K562 (cell line): Measurements from ENCODE around the gene ASIC1. TPM values are rescaled to one million over a fixed set of nuclear protein-coding genes. Genes with fewer than 3 reads are reported as not detected.

Experiments
- ARHGAP35 ChIP-seq: fragments of 450-650 bp; IDR thresholded peaks from 2 replicates; pipeline ENCODE4 v1.6.1; 2018; ENCODE audit not compliant: partially characterized antibody
- CCAR2 ChIP-seq: fragments of 200-400 bp; formaldehyde crosslinking; IDR thresholded peaks from 2 replicates; pipeline ENCODE4 v1.6.1; 2017; ENCODE audit warnings: mild to moderate bottlenecking, low read depth, low read length
- ESRRA ChIP-seq: fragments of 450-650 bp; IDR thresholded peaks from 2 replicates; pipeline ENCODE4 v1.6.1; 2014; ENCODE audit warnings: low read depth, mild to moderate bottlenecking, moderate library complexity, borderline replicate concordance
- GTF2E2 ChIP-seq: fragments of 200-800 bp; sonication (Bioruptor generic); IDR thresholded peaks from 2 replicates; pipeline ENCODE4 v1.6.1; 2016; ENCODE audit warnings: missing genetic modification characterization, missing compliant biosample characterization
- NR2C1 ChIP-seq, 2 experiments: fragments of 450-650 bp; IDR thresholded peaks; 2 replicates each; pipeline ENCODE4 v1.6.1; 2017; ENCODE audit warnings: mild to moderate bottlenecking in 2 of 2, antibody characterized with exemption in 1 of 2, inconsistent platforms in 1 of 2, missing compliant biosample characterization in 1 of 2, missing genetic modification characterization in 1 of 2
- RBM14 ChIP-seq: fragments of 200-400 bp; formaldehyde crosslinking; IDR thresholded peaks from 2 replicates; pipeline ENCODE4 v1.6.1; 2018; ENCODE audit warnings: low read depth, mild to moderate bottlenecking, low read length, moderate library complexity, borderline replicate concordance; ENCODE audit not compliant: insufficient read depth
- RNF2 ChIP-seq: sonication (generic); IDR thresholded peaks from 2 replicates; pipeline ENCODE4 v1.6.1; 2016
- SAFB2 ChIP-seq: fragments of 200-400 bp; formaldehyde crosslinking; IDR thresholded peaks from 2 replicates; pipeline ENCODE4 v1.6.1; 2018; ENCODE audit warnings: borderline replicate concordance, low read length, low read depth, moderate library complexity; ENCODE audit not compliant: severe bottlenecking
- SMARCA5 ChIP-seq: fragments of 450-650 bp; IDR thresholded peaks from 2 replicates; pipeline ENCODE4 v1.6.1; 2016
- SREBF2 ChIP-seq: sonication (generic); formaldehyde crosslinking; IDR thresholded peaks from 2 replicates; pipeline ENCODE4 v1.4.0; 2020; ENCODE audit warnings: mild to moderate bottlenecking, missing genetic modification reagents
- ZNF174 ChIP-seq: fragments of 250-450 bp; sonication (Bioruptor Pico); IDR thresholded peaks from 2 replicates; pipeline ENCODE4 v1.4.0; 2020; ENCODE audit warnings: mild to moderate bottlenecking
- ZNF324 ChIP-seq: fragments of 250-450 bp; sonication (Bioruptor Pico); IDR thresholded peaks from 2 replicates; pipeline ENCODE4 v1.4.0; 2020; ENCODE audit warnings: mild to moderate bottlenecking
- polyA plus RNA-seq, 8 experiments: library from polyadenylated mRNA; depleted of rRNA in 4 of 8; stranded (reverse) in 5 of 8; unstranded in 3 of 8; fragments of >200 nt; fragmentation: Nextera tagmentation in 2 of 8; fragmentation: Illumina TruSeq in 1 of 8; extraction: Ambion mirVana in 2 of 8; extraction: Trizol in 1 of 8; gene quantifications; 2 replicates each; pipeline versions ENCODE4 v1.2.1 to v1.2.3, GENCODE V29; 2011 to 2014; ENCODE audit warnings: inconsistent platforms in 1 of 8, missing spikeins in 1 of 8
- total RNA-seq, 7 experiments: library from RNA; depleted of rRNA in 6 of 7; stranded (reverse); fragments of >200 nt in 6 of 7; fragmentation: Illumina TruSeq in 2 of 7; extraction: Trizol in 2 of 7; gene quantifications; 2 replicates each; pipeline versions ENCODE4 v1.2.1 to v1.2.3, GENCODE V29; 2011 to 2021; ENCODE audit warnings: low replicate concordance in 1 of 7
- TF ChIP-seq, protein P1 (sequence below), 3 experiments: fragments of 200-800 bp in 1 of 3; fragments of 250-450 bp in 1 of 3; fragments of 450-650 bp in 1 of 3; sonication (Bioruptor Pico) in 1 of 3; sonication (Bioruptor generic) in 1 of 3; formaldehyde crosslinking in 1 of 3; IDR thresholded peaks; 2 replicates each; pipeline versions ENCODE4 v1.6.1 to v1.8.0; 2016 to 2022; ENCODE audit warnings: mild to moderate bottlenecking in 2 of 3, missing genetic modification characterization in 2 of 3, missing compliant biosample characterization in 1 of 3, moderate library complexity in 1 of 3
- TF ChIP-seq, protein P2 (sequence below): sonication (generic); formaldehyde crosslinking; IDR thresholded peaks from 2 replicates; pipeline ENCODE4 v1.8.1; 2023; ENCODE audit warnings: mild to moderate bottlenecking, missing genetic modification reagents
- TF ChIP-seq, protein P3 (sequence below): fragments of 250-450 bp; sonication (Bioruptor Pico); IDR thresholded peaks from 2 replicates; pipeline ENCODE4 v1.5.0; 2022; ENCODE audit warnings: mild to moderate bottlenecking
- TF ChIP-seq, protein P4 (sequence below): fragments of 250-450 bp; sonication (Bioruptor Pico); IDR thresholded peaks from 2 replicates; pipeline ENCODE4 v1.4.0; 2020

Gene ASIC1
- total and polyA plus RNA-seq, 9 of the 15 experiments (the other 6 are each of a cell fraction or from before 2014, with no cell fraction given), result 0.01 to 1.7 (median 0.45) TPM

DNA sequence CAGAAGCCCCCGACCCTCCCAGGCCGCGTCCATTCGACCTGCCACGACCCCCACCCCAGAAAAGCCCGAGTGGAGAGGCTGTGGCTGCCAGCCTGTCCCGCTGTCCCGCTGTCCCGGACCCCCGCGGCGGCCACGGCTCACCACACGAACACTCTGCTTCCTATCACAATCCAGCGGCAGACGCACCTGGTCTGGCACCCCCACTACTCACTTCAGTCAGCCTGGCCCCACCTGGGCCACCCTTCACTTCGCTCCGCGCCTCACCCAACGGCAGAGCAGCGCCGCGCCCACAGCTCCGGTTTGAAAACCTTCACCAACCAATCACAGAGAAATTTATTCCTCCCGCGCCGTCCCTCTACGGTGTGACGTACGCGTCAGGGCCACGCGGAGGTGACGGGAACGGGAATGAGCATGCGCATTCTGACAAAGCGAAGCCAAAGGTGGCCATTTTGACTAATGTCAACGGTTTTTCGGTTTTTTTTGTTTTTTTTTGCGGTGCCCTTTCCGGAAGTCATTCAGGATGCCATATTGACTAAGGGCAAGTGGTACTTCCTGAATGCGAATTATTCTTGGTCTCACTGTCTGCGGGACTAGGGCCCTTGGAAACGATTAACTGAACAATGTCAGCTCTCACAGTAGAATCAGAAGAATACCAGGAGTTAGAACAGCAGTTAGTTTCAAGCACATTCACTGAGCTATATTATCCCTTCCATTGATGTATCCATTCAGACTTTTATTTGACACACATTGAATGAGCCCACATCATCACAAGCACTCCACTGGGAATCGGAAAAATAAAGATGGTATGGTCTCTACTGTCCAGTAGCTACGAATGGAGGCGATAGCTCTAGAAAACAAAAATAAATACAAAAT, 32.0 kb upstream of the ASIC1 start, which contains the start of gene RACGAP1 (continued):
- TF ChIP-seq, protein P1, sequence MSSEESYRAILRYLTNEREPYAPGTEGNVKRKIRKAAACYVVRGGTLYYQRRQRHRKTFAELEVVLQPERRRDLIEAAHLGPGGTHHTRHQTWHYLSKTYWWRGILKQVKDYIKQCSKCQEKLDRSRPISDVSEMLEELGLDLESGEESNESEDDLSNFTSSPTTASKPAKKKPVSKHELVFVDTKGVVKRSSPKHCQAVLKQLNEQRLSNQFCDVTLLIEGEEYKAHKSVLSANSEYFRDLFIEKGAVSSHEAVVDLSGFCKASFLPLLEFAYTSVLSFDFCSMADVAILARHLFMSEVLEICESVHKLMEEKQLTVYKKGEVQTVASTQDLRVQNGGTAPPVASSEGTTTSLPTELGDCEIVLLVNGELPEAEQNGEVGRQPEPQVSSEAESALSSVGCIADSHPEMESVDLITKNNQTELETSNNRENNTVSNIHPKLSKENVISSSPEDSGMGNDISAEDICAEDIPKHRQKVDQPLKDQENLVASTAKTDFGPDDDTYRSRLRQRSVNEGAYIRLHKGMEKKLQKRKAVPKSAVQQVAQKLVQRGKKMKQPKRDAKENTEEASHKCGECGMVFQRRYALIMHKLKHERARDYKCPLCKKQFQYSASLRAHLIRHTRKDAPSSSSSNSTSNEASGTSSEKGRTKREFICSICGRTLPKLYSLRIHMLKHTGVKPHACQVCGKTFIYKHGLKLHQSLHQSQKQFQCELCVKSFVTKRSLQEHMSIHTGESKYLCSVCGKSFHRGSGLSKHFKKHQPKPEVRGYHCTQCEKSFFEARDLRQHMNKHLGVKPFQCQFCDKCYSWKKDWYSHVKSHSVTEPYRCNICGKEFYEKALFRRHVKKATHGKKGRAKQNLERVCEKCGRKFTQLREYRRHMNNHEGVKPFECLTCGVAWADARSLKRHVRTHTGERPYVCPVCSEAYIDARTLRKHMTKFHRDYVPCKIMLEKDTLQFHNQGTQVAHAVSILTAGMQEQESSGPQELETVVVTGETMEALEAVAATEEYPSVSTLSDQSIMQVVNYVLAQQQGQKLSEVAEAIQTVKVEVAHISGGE (CRISPR knock-in tag; IDR thresholded peaks at IDR 0.05), result peak in 1 of 3 experiments; percentile 80; a peak in 2 of 6 replicates
- TF ChIP-seq ZNF174 (CRISPR knock-in tag) (no peak), SMARCA5 (no peak), NR2C1 (IDR thresholded peaks at IDR 0.05) (peak; percentile 83), NR2C1 (tag; IDR thresholded peaks at IDR 0.05) (peak; percentile 85), ESRRA (peak; percentile 59; the same call in 1 of the 2 replicates), RBM14 (no peak), CCAR2 (no peak), RNF2 (no peak; the same call in 1 of the 2 replicates), ZNF324 (no peak), ARHGAP35 (no peak), GTF2E2 (peak; percentile 81), SREBF2 (no peak), SAFB2 (no peak)
- TF ChIP-seq, protein P2, sequence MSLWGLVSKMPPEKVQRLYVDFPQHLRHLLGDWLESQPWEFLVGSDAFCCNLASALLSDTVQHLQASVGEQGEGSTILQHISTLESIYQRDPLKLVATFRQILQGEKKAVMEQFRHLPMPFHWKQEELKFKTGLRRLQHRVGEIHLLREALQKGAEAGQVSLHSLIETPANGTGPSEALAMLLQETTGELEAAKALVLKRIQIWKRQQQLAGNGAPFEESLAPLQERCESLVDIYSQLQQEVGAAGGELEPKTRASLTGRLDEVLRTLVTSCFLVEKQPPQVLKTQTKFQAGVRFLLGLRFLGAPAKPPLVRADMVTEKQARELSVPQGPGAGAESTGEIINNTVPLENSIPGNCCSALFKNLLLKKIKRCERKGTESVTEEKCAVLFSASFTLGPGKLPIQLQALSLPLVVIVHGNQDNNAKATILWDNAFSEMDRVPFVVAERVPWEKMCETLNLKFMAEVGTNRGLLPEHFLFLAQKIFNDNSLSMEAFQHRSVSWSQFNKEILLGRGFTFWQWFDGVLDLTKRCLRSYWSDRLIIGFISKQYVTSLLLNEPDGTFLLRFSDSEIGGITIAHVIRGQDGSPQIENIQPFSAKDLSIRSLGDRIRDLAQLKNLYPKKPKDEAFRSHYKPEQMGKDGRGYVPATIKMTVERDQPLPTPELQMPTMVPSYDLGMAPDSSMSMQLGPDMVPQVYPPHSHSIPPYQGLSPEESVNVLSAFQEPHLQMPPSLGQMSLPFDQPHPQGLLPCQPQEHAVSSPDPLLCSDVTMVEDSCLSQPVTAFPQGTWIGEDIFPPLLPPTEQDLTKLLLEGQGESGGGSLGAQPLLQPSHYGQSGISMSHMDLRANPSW (CRISPR knock-in tag), result peak; percentile 35; the same call in 1 of the 2 replicates
- TF ChIP-seq, protein P3, sequence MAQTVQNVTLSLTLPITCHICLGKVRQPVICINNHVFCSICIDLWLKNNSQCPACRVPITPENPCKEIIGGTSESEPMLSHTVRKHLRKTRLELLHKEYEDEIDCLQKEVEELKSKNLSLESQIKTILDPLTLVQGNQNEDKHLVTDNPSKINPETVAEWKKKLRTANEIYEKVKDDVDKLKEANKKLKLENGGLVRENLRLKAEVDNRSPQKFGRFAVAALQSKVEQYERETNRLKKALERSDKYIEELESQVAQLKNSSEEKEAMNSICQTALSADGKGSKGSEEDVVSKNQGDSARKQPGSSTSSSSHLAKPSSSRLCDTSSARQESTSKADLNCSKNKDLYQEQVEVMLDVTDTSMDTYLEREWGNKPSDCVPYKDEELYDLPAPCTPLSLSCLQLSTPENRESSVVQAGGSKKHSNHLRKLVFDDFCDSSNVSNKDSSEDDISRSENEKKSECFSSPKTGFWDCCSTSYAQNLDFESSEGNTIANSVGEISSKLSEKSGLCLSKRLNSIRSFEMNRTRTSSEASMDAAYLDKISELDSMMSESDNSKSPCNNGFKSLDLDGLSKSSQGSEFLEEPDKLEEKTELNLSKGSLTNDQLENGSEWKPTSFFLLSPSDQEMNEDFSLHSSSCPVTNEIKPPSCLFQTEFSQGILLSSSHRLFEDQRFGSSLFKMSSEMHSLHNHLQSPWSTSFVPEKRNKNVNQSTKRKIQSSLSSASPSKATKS (CRISPR knock-in tag), result no peak
- TF ChIP-seq, protein P4, sequence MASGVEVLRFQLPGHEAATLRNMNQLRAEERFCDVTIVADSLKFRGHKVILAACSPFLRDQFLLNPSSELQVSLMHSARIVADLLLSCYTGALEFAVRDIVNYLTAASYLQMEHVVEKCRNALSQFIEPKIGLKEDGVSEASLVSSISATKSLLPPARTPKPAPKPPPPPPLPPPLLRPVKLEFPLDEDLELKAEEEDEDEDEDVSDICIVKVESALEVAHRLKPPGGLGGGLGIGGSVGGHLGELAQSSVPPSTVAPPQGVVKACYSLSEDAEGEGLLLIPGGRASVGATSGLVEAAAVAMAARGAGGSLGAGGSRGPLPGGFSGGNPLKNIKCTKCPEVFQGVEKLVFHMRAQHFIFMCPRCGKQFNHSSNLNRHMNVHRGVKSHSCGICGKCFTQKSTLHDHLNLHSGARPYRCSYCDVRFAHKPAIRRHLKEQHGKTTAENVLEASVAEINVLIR (CRISPR knock-in tag), result peak; percentile 81
